GM12872 (cell line): ENCODE measurements around the gene NEK4.

Experiments used
- TF ChIP-seq, protein P1 (sequence below): IDR thresholded peaks from 3 replicates; pipeline ENCODE4 v1.5.1; 2011; ENCODE audit warnings: low read depth, mild to moderate bottlenecking, low read length, moderate library complexity; ENCODE audit not compliant: insufficient read depth

NEK4 gene

DNA sequence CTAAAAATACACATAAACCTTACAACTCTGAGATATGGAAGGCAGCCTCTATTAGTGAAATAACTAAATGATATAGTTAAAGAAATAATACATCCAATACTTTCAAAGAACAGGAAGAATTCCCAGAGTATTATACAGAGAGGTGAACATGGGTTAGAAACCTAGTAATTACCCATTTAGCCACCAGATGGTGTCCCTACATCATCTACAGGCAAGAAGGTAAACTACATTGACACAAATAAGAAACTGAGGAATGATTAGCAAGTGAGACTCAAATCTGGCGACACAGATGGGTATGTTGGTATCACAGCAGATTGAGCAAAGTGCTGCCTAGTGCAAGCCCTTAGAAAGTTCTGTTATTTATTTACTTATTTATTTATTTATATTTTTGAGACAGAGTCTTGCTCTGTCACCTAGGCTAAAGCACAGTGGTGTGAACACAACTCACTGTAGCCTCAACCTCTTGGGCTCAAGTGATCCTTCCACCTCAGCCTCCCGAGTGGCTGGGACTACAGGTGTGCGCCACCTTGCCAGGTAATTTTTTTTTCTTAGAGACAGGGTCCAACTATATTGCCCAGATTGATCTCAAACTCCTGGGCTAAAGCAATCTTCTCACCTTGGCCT, 28.2 kb downstream of the NEK4 start:
- TF ChIP-seq, protein P1, sequence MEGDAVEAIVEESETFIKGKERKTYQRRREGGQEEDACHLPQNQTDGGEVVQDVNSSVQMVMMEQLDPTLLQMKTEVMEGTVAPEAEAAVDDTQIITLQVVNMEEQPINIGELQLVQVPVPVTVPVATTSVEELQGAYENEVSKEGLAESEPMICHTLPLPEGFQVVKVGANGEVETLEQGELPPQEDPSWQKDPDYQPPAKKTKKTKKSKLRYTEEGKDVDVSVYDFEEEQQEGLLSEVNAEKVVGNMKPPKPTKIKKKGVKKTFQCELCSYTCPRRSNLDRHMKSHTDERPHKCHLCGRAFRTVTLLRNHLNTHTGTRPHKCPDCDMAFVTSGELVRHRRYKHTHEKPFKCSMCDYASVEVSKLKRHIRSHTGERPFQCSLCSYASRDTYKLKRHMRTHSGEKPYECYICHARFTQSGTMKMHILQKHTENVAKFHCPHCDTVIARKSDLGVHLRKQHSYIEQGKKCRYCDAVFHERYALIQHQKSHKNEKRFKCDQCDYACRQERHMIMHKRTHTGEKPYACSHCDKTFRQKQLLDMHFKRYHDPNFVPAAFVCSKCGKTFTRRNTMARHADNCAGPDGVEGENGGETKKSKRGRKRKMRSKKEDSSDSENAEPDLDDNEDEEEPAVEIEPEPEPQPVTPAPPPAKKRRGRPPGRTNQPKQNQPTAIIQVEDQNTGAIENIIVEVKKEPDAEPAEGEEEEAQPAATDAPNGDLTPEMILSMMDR = peak; percentile 55

DNA sequence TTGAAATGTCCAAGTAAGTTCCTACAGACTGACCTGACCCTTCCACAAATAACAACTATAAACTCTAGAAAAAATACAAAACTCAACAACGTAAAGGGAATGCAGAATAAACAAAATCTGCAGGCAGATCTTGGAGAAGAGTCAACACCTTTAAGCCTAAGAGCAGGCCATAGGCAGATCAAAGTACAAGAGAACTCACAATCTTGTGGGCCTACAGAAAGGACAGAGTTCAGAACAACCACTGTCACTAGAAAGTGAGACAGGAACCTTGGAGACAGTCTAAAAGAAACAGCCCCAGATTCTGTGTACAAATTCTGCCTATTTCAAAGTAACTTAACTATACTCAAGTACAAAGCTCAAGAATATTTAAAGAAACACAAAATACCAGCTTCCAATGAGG, 31.0 kb downstream of the NEK4 start:
- TF ChIP-seq, protein P1 = no peak

DNA sequence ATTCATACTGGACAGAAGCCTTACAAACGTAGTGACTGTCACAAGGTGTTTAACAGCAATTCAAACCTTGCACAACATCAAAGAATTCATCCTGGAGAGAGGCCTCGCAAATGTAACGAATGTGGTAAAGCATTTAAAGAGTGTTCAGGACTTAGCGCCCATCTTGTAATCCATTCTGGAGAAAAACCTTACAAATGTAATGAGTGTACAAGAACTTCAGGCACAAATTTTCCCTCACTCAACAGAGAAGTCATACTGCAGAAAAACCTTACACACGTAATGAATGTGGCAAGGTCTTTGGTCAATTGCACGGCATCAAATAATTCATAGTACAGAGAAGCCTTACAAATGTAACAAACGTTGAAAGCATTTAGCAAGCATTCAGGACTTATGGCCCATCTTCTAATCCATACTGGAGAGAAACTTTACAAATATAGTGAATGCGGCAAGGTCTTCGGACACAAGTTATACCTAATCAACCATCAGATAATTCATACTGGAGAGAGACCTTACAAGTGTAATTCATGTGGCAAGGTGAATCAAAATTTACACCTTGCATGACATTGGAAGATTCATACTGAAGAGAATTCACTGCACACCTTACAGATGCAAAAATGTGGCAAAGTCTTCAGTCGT, 37.4 kb downstream of the NEK4 start:
- TF ChIP-seq, protein P1 = no peak

DNA sequence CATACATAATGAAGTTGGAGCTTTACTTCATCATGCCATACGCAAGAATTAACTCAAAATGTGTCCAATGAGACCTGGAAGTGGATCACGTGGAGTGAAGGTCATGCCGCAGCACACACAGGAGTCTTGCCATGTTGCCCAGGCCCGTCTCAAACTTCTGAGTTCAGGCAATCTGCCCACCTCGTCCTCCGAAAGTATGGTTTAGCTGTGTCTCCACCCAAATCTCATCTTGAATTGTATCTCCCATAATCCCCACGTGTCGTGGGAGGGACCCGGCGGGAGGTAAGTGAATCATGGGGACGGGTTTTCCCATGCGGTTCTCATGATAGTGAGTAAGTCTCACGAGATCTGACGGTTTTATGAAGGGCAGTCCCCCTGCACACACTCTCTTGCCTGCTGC, 39.1 kb downstream of the NEK4 start:
- TF ChIP-seq, protein P1 = no peak

DNA sequence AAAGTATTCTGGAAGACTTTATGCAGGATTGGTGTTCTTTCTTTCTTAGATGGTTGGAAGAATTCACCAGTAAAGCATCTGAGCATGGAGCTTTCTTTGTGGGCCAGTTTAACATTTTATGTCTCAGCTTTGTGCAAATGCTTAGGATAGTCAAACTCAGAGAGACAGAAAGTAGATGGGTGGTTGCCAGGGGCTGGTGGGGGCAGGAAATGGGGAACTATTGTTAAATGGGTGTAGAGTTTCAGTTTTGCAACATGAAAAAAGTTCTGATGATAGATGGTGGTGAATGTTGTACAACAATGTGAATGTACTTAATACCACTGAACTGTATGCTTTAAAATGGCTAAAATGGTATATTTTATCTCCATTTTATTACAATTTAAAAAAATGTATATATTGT, 40.1 kb downstream of the NEK4 start:
- TF ChIP-seq, protein P1 = no peak

DNA sequence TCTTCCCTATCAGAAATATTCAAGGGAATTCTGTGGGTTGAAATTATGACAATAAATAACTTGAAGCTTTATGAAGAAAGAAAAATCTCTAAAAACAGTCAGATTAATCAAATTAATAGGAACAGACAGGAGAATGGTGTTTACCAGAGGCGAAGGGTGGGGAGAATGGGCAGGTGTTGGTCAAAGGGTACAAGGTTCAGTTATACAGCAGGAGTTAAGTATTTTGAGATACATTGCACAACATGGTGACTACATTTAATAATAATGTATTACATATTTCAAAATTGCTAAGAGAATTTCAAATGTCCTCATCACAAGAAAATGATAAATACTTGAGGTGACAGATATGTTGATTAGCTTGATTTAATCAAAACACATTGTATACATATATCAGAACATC, 46.2 kb downstream of the NEK4 start:
- TF ChIP-seq, protein P1 = no peak

DNA sequence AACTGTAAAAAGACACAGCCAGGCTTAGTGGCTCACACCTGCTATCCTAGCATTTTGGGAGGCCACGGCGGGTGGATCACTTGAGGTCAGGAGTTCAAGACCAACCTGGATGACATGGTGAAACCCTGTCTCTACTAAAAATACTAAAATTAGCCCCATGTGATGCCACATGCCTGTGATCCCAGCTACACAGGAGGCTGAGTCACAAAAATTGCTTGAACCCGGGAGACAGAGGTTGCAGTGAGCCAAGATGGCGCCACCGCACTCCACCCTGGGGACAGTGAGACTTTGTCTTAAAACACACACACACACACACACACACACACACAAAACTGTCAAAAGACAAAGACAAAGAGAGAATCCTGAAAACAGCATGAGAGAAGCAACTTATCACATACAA, 46.8 kb downstream of the NEK4 start:
- TF ChIP-seq, protein P1 = no peak
